Measurements from ENCODE around the gene SMYD2. TPM values are rescaled to one million over a fixed set of nuclear protein-coding genes. Genes with fewer than 3 reads are reported as not detected.

SMYD2 gene
- polyA plus RNA-seq, 2 of the 4 experiments (the other 2 are of a cell fraction) = 32.3 to 54.9 TPM

DNA sequence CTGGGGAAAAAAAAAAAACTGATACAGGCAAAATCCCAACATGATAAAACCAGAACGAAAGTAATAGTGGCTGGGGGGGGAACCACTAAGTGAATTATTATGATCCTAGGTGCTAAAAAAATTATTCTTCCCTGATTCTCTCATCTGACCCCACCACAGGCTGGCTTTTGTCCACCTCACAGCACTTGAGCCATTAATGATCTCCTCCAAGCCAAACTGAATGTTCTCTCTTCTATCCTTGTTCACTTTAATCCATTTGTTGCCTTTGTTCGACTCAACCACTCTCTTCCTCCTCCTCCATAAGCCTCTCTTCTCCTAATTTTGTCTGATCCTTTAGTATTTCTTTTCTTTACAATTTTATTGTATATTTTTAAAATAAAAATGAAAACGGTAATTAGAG lies 16.0 kb upstream of the SMYD2 start:
- 18% methylated on average over 3 of the region's 3 CpGs for WGBS (ENCODE audit: missing lambda C conversion rate)
- H3K9me3 ChIP-seq = no peaks in the 10 kb centered on the region
- DNase-seq (ENCODE audit: low read depth in 1 of 2, low spot score in 1 of 2) (no peak), FAIRE-seq (no peak), ATAC-seq (no peak)
- H3K4me1 ChIP-seq = peaks cover 4% of the 10 kb centered on the region; the same call in 2 of the 3 replicates
- H3K27ac ChIP-seq = no peak overlapping the region
- TF ChIP-seq POLR2A (IDR thresholded peaks at IDR 0.05; ENCODE audit: low read length) = no peak
- TF ChIP-seq HOXB5 (CRISPR knock-in tag; IDR thresholded peaks at IDR 0.05) = no peak
- no peak for TF ChIP-seq E2F6 (IDR thresholded peaks at IDR 0.05; ENCODE audit: borderline replicate concordance, low read depth)
- TF ChIP-seq CBX2 (IDR thresholded peaks at IDR 0.05; ENCODE audit: borderline replicate concordance, low read depth) = no peak
- TF ChIP-seq SREBF2 (IDR thresholded peaks at IDR 0.05) = no peak
- TF ChIP-seq PBX3 (IDR thresholded peaks at IDR 0.05) = no peak
- TF ChIP-seq, protein P1, sequence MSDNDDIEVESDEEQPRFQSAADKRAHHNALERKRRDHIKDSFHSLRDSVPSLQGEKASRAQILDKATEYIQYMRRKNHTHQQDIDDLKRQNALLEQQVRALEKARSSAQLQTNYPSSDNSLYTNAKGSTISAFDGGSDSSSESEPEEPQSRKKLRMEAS (IDR thresholded peaks at IDR 0.05) = no peak
- ChIA-PET POLR2A (no interaction called here), CTCF (interaction anchor here (9.6 kb wide), 1 partner anchor 65 kb away, joined by 251 read pairs; no protein-coding TSS in a partner anchor)
- no peak overlapping the region for H3K4me2 ChIP-seq
- H3K4me3 ChIP-seq = no peak overlapping the region

DNA sequence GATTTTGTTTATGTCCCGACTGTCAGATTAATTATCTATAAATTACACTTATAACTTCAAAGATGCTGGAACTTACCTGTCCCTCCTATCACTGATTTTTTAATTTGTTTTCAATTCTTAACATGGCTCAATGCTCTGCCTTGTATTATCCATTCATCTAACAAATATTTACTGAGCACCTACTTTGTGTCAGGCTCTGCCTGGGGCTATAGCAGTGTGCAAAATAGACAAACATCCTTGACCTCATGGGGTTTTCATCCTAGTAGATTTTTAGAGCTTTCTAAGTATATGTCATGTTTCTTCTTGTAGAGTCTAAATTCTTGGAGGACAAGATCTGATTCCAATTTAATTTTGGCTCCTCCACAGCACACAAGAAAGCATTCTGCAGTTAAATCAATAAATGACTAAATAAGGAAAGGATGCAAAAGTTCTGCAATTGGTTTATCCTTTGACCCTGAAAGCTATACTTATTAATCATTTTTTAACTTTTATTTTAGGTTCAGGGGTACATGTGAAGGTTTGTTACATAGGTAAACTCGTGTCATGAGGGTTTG lies 10.8 kb upstream of the SMYD2 start:
- POLR2A ChIA-PET = no interaction called here

DNA sequence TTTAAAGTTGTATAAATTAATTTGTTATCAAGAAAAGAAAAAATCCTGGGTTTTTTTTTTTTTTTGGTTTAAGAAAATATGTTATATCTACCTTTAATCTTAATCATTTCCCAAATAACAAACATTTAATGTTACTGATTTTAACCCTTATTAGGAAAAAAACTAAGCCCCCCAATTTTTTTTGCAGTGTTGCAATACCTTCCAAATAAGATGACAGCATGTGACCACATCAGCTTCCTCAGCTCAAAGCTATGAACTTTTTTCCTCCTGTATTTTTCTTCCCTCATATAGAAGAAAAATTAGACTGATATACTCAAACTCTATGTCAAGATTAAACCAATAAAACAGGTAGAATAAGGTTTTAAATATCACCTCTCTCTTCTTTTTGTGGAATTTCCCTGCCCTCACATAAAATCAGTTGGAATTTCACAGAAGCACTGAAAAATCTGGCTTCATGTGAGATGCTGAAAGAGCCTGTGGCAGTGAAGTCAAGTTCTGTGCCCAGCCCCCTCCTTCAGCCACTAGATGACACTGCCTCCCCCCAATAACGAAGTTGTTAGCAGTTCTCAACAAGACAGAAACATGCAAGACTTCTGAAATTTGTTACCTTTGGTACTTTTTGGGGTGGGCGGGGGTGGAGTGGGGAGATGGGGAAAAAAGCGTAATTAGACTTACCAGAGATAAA lies 9.6 kb upstream of the SMYD2 start:
- no peaks in the 10 kb centered on the region for H3K4me1 ChIP-seq
- no peaks in the 10 kb centered on the region for H3K9me3 ChIP-seq
- ChIA-PET POLR2A (no interaction called here), CTCF (interaction anchor here (0.9 to 4.6 kb wide), 6 partner anchors 10 to 356 kb away, joined by 3 to 44 read pairs (median 4); no protein-coding TSS in a partner anchor)
- DNase-seq (ENCODE audit: low read depth in 1 of 2, low spot score in 1 of 2) (no peak), ATAC-seq (no peak), FAIRE-seq (no peak)
- 56% methylated on average over 3 of the region's 3 CpGs for WGBS (ENCODE audit: missing lambda C conversion rate)
- H3K4me3 ChIP-seq = no peak overlapping the region
- H3K4me2 ChIP-seq = no peak overlapping the region
- no peak overlapping the region for H3K27ac ChIP-seq
- TF ChIP-seq PBX3 (IDR thresholded peaks at IDR 0.05) = no peak
- TF ChIP-seq BHLHE40 (IDR thresholded peaks at IDR 0.05; ENCODE audit: low read depth, low read length) = no peak
- no peak for TF ChIP-seq NPAS2 (CRISPR knock-in tag; IDR thresholded peaks at IDR 0.05; ENCODE audit: borderline replicate concordance)
- TF ChIP-seq TFCP2L1 (CRISPR knock-in tag; IDR thresholded peaks at IDR 0.05) = no peak
- TF ChIP-seq CHD4 (IDR thresholded peaks at IDR 0.05; ENCODE audit: borderline replicate concordance) = no peak
- no peak for TF ChIP-seq GATA3 (IDR thresholded peaks at IDR 0.05; ENCODE audit: borderline replicate concordance)
- TF ChIP-seq EHF (CRISPR knock-in tag; IDR thresholded peaks at IDR 0.05) = no peak
- no peak for TF ChIP-seq SREBF2 (IDR thresholded peaks at IDR 0.05)
- TF ChIP-seq HES2 (IDR thresholded peaks at IDR 0.05) = no peak
- TF ChIP-seq POLR2A (IDR thresholded peaks at IDR 0.05; ENCODE audit: low read length) = no peak
- no peak for TF ChIP-seq ZNF302 (CRISPR knock-in tag; IDR thresholded peaks at IDR 0.05)
- no peak for TF ChIP-seq E2F6 (IDR thresholded peaks at IDR 0.05; ENCODE audit: borderline replicate concordance, low read depth)
- TF ChIP-seq JUN (IDR thresholded peaks at IDR 0.05) = no peak
- TF ChIP-seq NR3C1 (IDR thresholded peaks at IDR 0.05) = no peak
- no peak for TF ChIP-seq MYC (IDR thresholded peaks at IDR 0.05; ENCODE audit: borderline replicate concordance, low read length)
- no peak for TF ChIP-seq JUNB (IDR thresholded peaks at IDR 0.05)
- no peak for TF ChIP-seq FOXS1 (CRISPR knock-in tag; IDR thresholded peaks at IDR 0.05)

More for the DNA sequence above, 10.8 kb upstream of the SMYD2 start:
- FAIRE-seq (no peak), DNase-seq (ENCODE audit: low read depth in 1 of 2, low spot score in 1 of 2) (no peak), ATAC-seq (no peak)
- CTCF ChIA-PET = interaction anchor here (0.7 to 4.6 kb wide), 5 partner anchors 9 to 357 kb away, joined by 3 to 44 read pairs (median 3); no protein-coding TSS in a partner anchor
- TF ChIP-seq RFX5 (IDR thresholded peaks at IDR 0.05) = no peak
- TF ChIP-seq E2F6 (IDR thresholded peaks at IDR 0.05; ENCODE audit: borderline replicate concordance, low read depth) = no peak
- no peak for TF ChIP-seq KDM1A (IDR thresholded peaks at IDR 0.05; ENCODE audit: low read depth)
- TF ChIP-seq ELK1 (IDR thresholded peaks at IDR 0.05; ENCODE audit: low read depth, low read length) = no peak
- TF ChIP-seq NFE2L2 (conservative IDR thresholded peaks at IDR 0.05; ENCODE audit: low read length) = no peak
- TF ChIP-seq RNF2 (IDR thresholded peaks at IDR 0.05; ENCODE audit: borderline replicate concordance, low read depth) = no peak
- TF ChIP-seq PHF8 (IDR thresholded peaks at IDR 0.05; ENCODE audit: borderline replicate concordance, low read depth) = no peak
- no peak for TF ChIP-seq HDAC2 (IDR thresholded peaks at IDR 0.05)
- TF ChIP-seq MAZ (IDR thresholded peaks at IDR 0.05; ENCODE audit: borderline replicate concordance, low read depth, low read length) = no peak
- no peak for TF ChIP-seq CEBPB (IDR thresholded peaks at IDR 0.05)
- no peak for TF ChIP-seq RARB (CRISPR knock-in tag; IDR thresholded peaks at IDR 0.05)
- no peak for TF ChIP-seq HEYL (CRISPR knock-in tag; IDR thresholded peaks at IDR 0.05)
- no peak overlapping the region for H3K4me2 ChIP-seq
- H3K9me3 ChIP-seq = no peaks in the 10 kb centered on the region
- no peak overlapping the region for H3K4me3 ChIP-seq
- H3K4me1 ChIP-seq = no peaks in the 10 kb centered on the region
- WGBS (ENCODE audit: missing lambda C conversion rate) = 42% methylated on average over 2 of the region's 2 CpGs
- no peak overlapping the region for H3K27ac ChIP-seq

All from A549 (cell line).